Middle frontal gyrus (tissue), 1 donor: ENCODE results near the gene MCTP1.
"Not testable (repeated sequence)": the region's sequence is repeated elsewhere in the genome, so short reads cannot be mapped to it uniquely, and the experiment has no call there.

Source experiments
- DNase-seq: peaks from one replicate; pipeline ENCODE4 v3.0.0-alpha.2; 2015; ENCODE audit warnings: low spot score; ENCODE audit errors: extremely low spot score

The MCTP1 gene

GRCh38 chr5:95184924-95185323 is 100.0 kb downstream of the MCTP1 start:
- no peak for DNase-seq

- DNase-seq: no peak
Measured at GRCh38 chr5:95181644-95182043, 103.2 kb downstream of the MCTP1 start.

DNA sequence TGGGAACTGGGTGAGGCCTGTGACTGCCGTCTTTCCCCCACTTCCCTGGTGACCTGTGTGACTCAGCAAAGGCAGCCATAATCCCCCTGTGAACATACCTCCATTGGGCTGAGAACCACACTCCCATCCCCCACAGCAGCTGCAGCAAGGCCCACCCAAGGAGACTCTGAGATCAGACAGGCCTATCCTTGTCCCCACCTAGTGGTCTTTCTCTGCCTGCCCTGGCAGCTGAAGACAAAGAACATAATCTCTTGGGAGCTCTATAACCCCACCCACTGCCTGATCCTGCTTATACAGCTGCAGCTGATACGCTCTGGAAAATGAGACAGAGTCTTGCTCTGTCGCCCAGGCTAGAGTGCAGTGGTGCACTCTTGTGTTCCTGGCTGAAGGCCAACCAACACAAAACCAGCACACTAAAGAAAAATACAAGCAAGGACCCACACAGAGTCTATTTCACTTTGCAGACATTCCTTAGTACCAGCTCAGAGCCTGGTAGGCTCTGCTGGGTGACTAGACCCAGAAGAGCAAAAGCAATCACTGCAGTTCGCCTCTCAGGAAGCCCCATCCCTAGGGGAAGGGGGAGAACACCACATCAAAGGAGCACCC is 106.7 kb downstream of the MCTP1 start:
- DNase-seq: no peak

- no peak for DNase-seq
Measured at GRCh38 chr5:95177456-95177855, 107.4 kb downstream of the MCTP1 start.

- DNase-seq: no peak
Measured at GRCh38 chr5:95175106-95175505, 109.8 kb downstream of the MCTP1 start.

DNA sequence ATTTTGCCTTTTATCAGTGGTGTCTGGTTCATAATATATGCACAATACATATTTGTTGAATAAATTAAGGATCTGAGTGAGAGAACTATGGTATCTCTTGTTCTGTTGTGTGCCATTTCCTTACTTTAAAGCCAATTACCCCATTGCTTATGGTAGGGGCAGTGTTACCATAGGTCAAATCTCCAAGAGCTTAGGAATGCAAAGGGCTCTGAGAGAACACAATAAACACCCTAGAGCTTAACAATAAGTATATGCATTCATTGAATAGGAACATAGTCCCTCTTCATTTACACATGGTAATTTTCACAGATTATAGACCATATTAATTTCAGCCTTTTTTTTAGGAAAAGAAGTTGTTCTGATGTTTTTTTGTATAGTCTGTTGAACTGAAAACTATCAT is 112.2 kb downstream of the MCTP1 start:
- DNase-seq: no peak

DNA sequence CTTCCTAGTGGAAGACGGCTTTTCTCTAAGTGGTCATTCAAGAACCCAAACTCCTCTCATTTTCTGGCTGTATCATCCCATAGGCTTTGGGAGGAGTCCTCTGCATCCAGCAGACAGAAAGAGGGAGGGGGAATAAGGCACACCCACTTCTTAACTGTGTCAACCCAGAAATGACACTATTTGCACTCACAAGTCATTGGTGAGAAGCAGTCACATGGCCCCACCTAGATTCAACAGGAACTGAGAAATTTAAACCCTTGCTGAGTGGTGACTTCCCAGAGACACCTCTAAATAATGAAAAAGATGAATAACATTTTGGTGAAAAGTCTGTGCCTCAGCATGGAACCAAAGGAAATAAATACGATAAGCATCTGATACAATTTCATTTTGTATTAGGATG is 120.0 kb downstream of the MCTP1 start:
- DNase-seq: no peak

DNA sequence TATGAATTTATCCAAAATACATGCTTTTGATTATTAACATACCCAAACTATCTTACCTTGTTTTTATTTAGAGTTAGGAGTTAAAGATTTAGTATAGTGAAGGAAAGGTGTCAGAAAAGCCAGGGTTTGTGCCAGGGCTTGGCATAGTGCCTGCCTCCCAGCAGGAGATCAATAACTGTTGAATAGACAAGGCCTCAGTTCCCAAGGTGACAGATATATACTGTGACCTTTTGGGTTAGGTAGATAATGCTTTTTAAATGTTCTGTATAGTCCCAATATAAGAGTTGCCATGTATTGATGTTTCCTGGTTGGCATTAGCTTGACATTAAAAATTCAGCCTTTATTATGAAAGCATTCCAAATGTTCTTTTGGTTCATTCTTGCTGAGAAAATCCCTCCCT is 121.8 kb downstream of the MCTP1 start:
- no peak for DNase-seq

DNA sequence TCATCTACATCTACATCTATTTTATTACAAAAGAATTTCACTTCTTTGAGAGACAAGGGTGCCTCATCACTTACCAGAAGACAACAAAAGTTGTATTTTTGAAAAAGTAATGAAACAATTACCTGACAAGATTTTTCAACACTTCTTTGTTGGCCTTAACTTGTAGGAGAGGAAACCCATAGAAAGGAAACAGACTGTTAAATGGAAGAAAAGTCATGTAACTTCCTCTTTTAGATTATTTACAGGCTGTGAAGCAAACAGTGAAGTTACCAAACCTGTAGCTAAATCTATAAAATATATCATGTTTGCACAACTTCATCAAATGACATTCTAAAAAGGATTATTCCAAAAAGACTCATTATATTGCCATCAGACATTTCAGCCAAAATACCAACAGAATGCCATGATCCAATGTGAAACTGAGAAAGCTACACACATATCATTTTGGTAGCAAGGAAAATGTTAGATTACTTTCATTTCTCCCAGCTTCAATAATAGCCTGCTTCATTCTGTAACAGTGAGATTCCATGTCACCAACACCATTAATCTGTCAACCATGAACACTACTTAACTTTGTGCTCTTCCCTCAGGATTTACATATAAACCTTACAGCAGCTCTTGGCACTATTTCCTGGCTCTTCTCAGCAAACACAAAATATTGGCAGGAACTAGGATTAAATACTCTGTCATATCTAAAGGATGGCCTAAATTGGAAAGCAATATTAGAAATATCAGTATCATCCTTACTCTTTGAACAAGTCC is 122.5 kb downstream of the MCTP1 start:
- no peak for DNase-seq

DNA sequence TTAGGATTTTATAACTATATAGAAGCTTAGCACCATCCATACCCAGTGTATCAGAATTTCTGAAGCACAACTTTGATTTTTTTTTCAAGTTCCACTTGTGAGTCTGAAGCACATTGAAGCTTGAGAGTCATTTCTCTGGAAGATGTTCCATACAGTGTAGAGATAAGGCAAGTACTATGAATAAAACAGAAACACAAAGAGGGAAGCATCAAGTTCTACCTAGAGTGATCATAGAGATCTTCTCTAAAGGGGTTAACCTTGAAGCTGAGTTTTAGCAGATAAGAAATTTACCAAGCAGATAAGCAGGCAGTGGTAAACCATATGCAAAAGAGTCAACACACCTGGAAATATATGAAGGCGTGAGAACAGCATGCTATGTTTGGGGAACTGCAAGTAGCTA is 125.3 kb downstream of the MCTP1 start:
- DNase-seq: no peak

- DNase-seq: no peak
Measured at GRCh38 chr5:95155888-95156287, 129.0 kb downstream of the MCTP1 start.

GRCh38 chr5:95153511-95153910 is 131.4 kb downstream of the MCTP1 start:
- DNase-seq: no peak

DNA sequence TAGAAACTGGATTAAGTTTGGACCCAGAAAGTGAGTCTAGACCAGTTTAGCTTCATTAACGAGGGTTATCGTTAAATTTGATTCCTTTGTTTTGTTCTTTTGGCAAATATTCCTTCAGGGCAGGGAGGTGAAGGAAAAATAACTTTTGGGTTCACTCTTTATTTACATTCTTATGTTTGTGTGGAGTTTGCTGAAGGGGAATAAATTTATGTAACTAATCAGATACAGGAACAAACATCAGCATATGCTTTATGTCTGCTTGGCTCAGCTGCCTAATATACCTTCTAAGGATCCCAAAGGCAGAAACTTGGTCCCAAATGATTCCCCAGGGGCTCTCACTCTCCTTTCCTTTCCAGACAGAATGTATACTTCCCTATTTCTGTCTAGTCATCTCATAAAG is 132.4 kb downstream of the MCTP1 start:
- DNase-seq: no peak

DNA sequence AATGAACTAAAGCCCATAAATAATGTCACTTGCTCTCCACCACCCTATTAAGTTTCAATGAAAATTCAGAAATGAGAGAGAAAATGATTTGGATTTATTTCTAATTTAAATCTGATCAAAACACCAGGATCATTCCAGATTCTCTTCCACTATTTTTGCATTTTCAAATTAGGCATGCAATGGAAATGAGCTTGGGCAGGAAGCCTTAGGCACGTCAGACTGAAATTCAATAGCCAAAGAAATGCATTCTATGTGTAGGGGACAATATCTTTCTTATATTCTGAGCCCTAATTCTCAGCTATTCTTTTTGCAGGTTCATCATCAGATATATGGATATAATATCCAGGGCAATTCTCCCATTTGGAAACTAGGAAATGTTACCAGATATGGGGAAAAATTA is 132.8 kb downstream of the MCTP1 start:
- no peak for DNase-seq

DNA sequence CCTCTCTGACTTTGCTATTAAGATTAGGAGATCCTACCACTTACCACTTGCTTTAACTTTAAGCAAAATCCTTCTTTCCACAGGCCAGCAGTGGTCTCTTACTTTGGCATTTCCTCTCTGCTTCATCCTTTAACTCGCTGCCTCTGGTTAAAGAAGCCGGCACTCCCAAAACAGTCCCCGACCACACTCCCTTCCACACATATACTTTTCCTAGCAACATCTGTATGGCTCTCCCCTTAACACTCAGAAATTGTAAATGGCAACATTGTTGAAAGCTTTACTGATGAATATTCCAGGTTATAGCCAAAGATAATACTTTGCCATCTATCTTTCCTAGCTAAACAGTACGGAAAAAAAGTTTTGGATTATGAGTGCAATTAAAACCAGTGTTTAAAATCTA is 133.2 kb downstream of the MCTP1 start:
- no peak for DNase-seq

DNA sequence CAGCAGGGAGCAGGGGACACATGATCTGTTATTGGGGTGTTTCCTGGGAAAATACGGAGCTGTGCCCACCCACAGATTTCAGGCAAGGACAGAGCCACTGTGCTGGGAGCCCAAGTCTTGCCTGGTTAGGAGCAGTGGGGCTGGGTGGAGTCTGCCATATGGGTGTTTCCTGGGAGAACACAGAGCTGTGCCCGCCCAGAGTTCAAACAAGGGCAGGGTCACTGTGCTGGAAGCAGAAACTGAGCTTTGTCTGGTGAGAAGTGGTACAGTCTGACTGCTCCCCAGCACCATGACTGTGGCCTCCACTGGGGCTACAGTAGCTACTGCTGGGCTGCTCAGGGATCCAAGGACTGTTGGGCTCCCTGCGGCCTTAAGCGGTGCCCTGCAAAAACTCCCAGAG is 135.5 kb downstream of the MCTP1 start:
- no peak for DNase-seq

- DNase-seq: no peak
Measured at GRCh38 chr5:95148453-95148852, 136.4 kb downstream of the MCTP1 start.

DNA sequence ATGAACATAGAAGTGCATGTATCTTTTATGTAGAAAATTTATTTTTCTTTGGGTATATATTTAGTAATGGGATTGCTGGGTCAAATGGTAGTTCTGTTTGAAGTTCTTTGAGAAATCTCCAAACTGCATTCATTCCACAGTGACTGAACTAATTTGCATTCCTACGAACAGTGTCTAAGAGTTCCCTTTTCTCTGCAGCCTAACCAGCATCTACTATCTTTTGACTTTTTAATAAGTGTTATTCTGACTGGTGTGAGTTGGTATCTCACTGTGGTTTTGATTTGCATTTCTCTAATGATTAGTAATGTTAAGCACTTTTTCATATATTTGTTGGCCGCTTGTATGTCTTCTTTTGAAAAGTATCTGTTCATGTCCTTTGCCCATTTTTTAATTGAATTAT is 141.0 kb downstream of the MCTP1 start:
- DNase-seq: not testable (repeated sequence)

DNA sequence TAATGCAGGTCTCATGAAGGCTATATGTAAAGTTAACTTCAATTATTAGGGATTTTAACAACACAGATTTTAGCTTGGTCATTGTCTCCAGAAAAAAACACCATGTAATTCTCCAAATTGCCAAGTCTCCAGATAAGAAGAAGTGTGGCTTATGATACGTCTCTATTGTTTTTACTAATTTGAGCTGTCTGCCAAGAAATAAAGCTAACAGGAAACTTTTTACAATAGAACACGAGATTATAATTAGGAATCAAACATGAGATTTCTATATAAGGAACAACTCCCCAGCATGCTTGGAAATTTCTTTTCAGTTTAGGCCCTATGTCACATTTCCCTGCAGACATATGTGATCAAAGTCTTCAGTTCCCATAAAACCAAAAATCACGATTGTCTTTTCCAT is 142.7 kb downstream of the MCTP1 start:
- DNase-seq: no peak

DNA sequence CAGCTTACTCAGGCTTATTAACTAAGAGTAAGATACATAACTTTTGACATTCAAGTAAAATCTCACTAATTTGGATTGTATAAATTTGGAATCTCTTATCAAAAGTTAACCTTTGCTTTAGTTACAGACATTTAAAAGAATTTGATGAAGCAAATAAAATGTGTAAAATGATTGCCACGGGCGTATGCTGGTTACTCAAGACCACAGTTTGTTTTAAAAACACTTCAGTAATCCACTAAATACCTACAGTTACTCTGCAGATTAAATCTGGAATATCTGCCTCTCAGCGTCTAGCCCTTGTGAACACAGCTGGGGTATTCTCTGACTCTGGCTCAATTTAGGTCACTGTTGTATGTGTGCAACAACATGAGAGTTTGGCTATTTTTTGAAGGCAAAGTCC is 143.8 kb downstream of the MCTP1 start:
- no peak for DNase-seq

DNA sequence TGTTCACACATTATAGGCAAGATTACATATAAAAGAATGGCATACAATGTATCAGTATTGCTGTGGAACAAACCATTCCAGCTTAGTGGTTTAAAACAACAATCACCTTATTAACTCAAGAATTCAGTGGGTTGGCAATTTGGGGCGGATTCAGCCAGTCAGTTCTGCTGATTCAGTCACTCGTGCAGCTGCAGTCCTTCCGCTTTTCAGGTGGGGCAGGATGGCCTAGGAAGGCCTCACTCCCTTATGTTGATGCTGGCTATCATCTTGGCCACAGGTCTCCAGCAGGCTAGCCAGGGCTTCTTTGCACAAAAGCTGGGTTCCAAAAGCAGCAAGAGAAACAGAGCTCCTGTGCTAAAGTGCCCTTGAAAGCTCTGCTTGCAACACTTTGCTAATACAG is 150.6 kb downstream of the MCTP1 start:
- DNase-seq: no peak

DNA sequence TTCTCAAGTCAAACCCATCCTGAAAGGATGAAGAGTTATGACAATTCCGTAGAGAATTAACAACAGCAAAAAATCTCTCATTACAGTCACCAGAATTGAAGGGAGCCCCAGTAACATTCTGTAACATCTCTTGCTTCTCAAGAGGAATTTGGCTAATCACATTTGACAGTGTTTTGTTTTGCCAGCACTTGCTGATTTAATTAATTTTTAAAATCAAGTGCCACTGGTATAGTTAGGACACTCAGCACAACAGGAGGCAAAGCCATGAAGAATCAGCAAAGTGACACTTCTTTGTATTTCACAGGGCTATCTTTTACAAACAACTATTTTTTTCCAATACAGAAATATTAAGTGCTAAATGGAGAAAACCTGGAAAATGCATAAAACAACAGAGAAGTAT is 152.8 kb downstream of the MCTP1 start:
- no peak for DNase-seq

- DNase-seq: no peak
Measured at GRCh38 chr5:95130941-95131340, 154.0 kb downstream of the MCTP1 start.
